ENCODE measurements around the gene PIK3R1. TPM values are rescaled to one million over a fixed set of nuclear protein-coding genes. Genes with fewer than 3 reads are reported as not detected.

PIK3R1 gene
- polyA plus RNA-seq, 1 donor (not counting 4 experiments of a cell fraction or from before 2014, with no cell fraction given) = 16.7 TPM

DNA sequence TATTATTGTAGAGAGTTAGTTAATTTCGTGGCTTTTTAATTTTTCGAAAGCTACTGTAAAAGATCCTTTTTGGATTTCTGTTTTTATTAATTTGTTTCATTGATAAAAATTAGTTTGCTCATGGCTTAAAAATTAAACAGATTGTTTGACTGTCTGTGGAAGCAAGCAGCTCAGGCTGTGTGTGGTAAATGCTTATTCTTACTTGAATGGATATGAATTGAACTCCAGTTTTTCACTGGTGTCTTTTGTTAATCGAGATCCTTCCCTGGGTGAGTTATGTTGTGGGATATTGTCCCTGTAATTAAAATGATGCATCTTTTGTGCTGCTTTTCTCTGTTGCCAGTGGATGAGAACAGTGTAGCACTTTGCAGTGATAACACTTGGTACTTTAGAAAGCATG lies 75.3 kb downstream of the PIK3R1 start:
- H3K4me3 ChIP-seq (ENCODE audit: control insufficient read depth in 2 of 3, extremely low read depth in 1 of 3, insufficient read depth in 2 of 3, low read depth in 1 of 3, low read length in 3 of 3) = no peak overlapping the region

DNA sequence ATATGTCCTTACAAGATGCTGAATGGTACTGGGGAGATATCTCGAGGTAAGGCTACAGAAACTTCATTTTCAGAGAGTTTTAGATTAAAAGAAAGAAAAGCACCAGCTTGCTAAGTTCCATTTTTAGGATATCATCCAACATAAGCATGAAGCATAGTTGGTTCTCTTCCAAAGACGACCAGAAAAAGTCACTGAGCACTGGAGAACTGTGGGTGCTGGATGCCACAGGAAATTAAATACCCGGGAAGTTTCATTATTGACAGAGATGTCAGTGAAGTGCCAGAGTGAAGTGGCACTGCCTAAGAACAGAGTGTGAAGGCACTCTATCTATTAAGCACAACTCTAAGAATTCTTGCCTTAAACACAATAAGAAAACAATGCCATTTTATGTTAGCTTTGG lies 76.8 kb downstream of the PIK3R1 start:
- peaks cover 32% of the 10 kb centered on the region for H3K4me1 ChIP-seq (ENCODE audit: control insufficient read depth, extremely low read depth, insufficient read depth, low read length)
- no peak for TF ChIP-seq EZH2 (IDR thresholded peaks at IDR 0.05; ENCODE audit: low read length)
- no peak for TF ChIP-seq CTCF (optimal IDR thresholded peaks at IDR 0.05 in 1 of 3, IDR thresholded peaks at IDR 0.05 in 1 of 3, conservative IDR thresholded peaks at IDR 0.05 in 1 of 3; ENCODE audit: extremely low read depth in 1 of 3, insufficient read depth in 2 of 3, low read length in 3 of 3)
- no peaks in the 10 kb centered on the region for H3K9me3 ChIP-seq (ENCODE audit: control insufficient read depth, low read depth, low read length)
- no peak overlapping the region for H2AFZ ChIP-seq (ENCODE audit: control insufficient read depth, low read length)
- H3K4me2 ChIP-seq (ENCODE audit: control insufficient read depth, extremely low read depth, insufficient read depth, low read depth, low read length) = no peak overlapping the region
- H3K36me3 ChIP-seq (ENCODE audit: control insufficient read depth in 2 of 2, extremely low read depth in 1 of 2, insufficient read depth in 2 of 2, low read length in 2 of 2) = peaks cover 9 to 16% of the 10 kb centered on the region in 2 experiments
- no peak overlapping the region for H3K4me3 ChIP-seq (ENCODE audit: control insufficient read depth in 2 of 3, extremely low read depth in 1 of 3, insufficient read depth in 2 of 3, low read depth in 1 of 3, low read length in 3 of 3)
- H3K79me2 ChIP-seq (ENCODE audit: control insufficient read depth, insufficient read depth, low read length) = no peaks in the 10 kb centered on the region
- DNase-seq (ENCODE audit: low read depth, low spot score) (no peak), FAIRE-seq (no peak)
- H3K9me1 ChIP-seq (ENCODE audit: control insufficient read depth, extremely low read depth, insufficient read depth, low read length) = peaks cover 2% of the 10 kb centered on the region
- H3K27me3 ChIP-seq (ENCODE audit: control insufficient read depth, extremely low read depth, insufficient read depth, low read length) = no peaks in the 10 kb centered on the region
- dilution Hi-C loops (cut with MboI; ENCODE audit: extremely low pct_ligation_motif_present, low sequenced_read_pairs) = no loop called here
- H3K9ac ChIP-seq (ENCODE audit: control insufficient read depth, extremely low read depth, insufficient read depth, low read length) = no peak overlapping the region
- no peaks in the 10 kb centered on the region for H4K20me1 ChIP-seq (ENCODE audit: control insufficient read depth, extremely low read depth, insufficient read depth, low read length)
- H3K27ac ChIP-seq (ENCODE audit: control insufficient read depth, insufficient read depth, low read length) = no peak overlapping the region

More for the DNA sequence above, 75.3 kb downstream of the PIK3R1 start:
- DNase-seq (ENCODE audit: low read depth, low spot score) (no peak), FAIRE-seq (no peak)
- Histone ChIP-seq H3K9ac (ENCODE audit: control insufficient read depth, extremely low read depth, insufficient read depth, low read length) (no peak overlapping the region), H3K9me1 (ENCODE audit: control insufficient read depth, extremely low read depth, insufficient read depth, low read length) (peaks cover 2% of the 10 kb centered on the region), H3K36me3 (ENCODE audit: control insufficient read depth in 2 of 2, extremely low read depth in 1 of 2, insufficient read depth in 2 of 2, low read length in 2 of 2) (peaks cover 8 to 9% of the 10 kb centered on the region in 2 experiments), H3K4me2 (ENCODE audit: control insufficient read depth, extremely low read depth, insufficient read depth, low read depth, low read length) (no peak overlapping the region), H3K27ac (ENCODE audit: control insufficient read depth, insufficient read depth, low read length) (no peak overlapping the region), H3K4me1 (ENCODE audit: control insufficient read depth, extremely low read depth, insufficient read depth, low read length) (peaks cover 29% of the 10 kb centered on the region), H4K20me1 (ENCODE audit: control insufficient read depth, extremely low read depth, insufficient read depth, low read length) (no peaks in the 10 kb centered on the region), H3K27me3 (ENCODE audit: control insufficient read depth, extremely low read depth, insufficient read depth, low read length) (no peaks in the 10 kb centered on the region), H3K9me3 (ENCODE audit: control insufficient read depth, low read depth, low read length) (no peaks in the 10 kb centered on the region), H3K79me2 (ENCODE audit: control insufficient read depth, insufficient read depth, low read length) (no peaks in the 10 kb centered on the region), H2AFZ (ENCODE audit: control insufficient read depth, low read length) (no peak overlapping the region)
- dilution Hi-C loops (cut with MboI; ENCODE audit: extremely low pct_ligation_motif_present, low sequenced_read_pairs) = no loop called here
- no peak for TF ChIP-seq CTCF (optimal IDR thresholded peaks at IDR 0.05 in 1 of 3, IDR thresholded peaks at IDR 0.05 in 1 of 3, conservative IDR thresholded peaks at IDR 0.05 in 1 of 3; ENCODE audit: extremely low read depth in 1 of 3, insufficient read depth in 2 of 3, low read length in 3 of 3)
- no peak for TF ChIP-seq EZH2 (IDR thresholded peaks at IDR 0.05; ENCODE audit: low read length)

Measured in keratinocyte (primary cell).